8988T (cell line): ENCODE results near the gene SLC12A4.
"Not testable (repeated sequence)": the region's sequence is repeated elsewhere in the genome, so short reads cannot be mapped to it uniquely, and the experiment has no call there.

Experiments used
- DNase-seq: peaks from one replicate; pipeline ENCODE4 v3.0.0; 2011

SLC12A4 gene

GRCh38 chr16:67987460-67988160, 19.2 kb upstream of the SLC12A4 start:
- no peak for DNase-seq

DNA sequence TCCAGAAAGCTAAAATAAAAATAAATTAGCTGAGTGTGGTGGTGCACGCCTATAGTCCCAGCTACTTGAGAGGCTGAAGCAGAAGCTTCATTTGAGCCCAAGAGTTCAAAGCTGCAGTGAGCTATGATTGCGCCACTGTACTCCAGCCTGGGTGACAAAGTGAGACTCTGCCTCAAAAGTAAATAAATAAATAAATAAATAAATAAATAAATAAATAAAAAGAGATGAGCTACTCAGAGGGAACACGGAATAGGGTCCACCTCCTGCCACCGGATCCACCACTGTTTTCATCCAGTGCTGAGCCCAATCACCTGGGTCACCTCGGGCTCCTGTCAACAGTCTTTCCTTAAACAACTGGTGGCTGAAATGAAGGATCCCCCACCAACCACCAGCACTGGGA, 18.5 kb upstream of the SLC12A4 start:
- no peak for DNase-seq

- DNase-seq: no peak
These were observed 13.7 kb upstream of the SLC12A4 start for GRCh38 chr16:67982011-67982696.

DNA sequence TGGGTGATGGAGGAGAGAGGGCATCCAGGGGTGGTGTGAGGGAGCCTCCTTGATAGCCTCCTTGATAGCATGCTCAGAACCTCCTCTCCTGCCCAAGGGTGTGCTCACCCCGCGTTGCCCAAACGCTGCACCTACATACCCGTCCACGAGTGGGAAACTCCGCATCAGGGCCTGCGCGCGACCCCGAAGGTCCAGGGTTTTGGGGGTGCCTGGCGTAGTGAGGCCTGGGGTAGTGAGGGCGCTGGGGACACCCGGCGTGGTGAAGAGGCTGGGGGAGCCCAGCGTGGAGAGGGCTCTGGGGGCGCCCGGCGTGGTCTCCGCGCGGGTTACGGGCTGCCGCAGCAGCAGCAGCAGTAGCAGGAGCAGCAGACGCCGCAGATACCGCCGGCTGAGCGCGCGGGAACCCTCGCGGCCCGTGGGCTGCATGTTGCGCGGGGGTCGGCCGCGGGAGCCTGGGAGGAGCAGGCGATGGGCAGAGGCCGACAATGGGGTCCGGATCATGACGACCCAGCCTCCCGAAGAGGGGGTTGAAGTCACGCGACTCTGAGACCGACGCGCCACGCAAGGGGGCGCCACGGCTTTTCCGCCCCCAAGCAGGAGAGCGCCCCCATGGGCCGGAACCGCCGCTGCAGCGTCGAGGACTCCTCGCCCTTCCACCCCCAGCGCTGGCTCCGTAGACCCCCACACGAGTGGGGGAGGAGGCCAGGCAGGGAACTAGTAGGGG, 11.7 kb upstream of the SLC12A4 start, which contains the start of gene DPEP3:
Gene DPEP3 (minus strand): TSS at position 545 of the 724 bp plus-strand sequence. CDS start 119 bp downstream, at position 426.
- DNase-seq: no peak

- no peak for DNase-seq
These were observed 9.2 kb upstream of the SLC12A4 start for GRCh38 chr16:67977469-67978227.

DNA sequence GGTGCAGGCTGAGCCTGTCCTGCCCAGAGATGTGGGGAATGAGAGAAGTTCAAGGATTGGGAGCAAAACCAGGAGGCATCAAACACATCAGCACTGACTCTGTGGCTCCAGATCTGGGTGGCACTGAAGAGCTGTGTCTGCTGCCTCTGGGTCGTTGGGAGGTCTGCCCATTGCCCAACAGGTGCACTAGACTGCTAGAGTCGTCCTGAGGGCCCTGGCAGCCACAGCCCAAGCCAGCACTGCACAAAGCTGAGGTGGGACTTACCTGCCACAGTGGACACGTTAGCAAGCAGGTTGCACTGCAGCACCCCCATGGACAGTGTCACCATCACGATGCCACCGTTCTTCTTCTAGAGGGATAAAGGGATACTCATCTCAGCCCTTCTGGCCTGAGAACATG, 8.6 kb upstream of the SLC12A4 start:
- DNase-seq: no peak

GRCh38 chr16:67976205-67976604, 7.8 kb upstream of the SLC12A4 start:
- no peak for DNase-seq

DNA sequence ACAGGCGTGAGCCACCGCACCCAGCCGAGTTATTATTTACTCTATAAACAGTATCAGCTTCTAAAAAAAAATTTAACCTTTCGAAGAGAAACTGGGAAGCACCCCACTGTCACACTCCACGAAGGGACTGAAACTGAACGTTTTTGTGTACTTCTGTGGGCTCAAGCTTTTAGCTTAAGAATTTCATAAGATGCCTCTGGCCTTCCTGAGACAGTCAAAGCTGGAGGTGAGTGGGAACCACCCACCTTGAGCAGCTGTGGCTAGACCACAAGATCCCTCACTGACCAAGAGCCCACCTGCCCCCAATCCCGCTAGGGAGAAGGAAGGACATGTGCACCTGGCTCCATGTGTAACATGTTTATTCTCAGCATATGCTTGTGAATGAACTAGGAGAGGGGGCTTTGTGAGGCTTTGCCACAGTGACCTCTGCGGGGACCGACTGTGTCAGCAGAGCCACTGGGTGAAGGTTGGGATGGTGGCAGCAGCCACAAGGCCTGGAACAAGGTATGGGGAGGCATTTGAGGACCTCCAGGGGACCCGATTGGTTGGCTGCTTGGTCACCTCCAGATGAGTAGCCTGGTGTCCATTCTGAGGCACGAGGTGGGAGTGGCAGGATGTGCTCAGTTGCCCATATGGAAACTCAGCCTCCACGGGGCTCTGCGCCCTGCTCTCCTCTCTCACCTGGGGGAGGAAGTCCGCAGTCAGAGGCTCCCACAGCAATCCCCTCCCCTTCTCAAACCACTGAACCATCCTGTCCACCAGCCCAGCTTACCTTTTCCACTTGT, 7.1 kb upstream of the SLC12A4 start:
- no peak for DNase-seq

DNA sequence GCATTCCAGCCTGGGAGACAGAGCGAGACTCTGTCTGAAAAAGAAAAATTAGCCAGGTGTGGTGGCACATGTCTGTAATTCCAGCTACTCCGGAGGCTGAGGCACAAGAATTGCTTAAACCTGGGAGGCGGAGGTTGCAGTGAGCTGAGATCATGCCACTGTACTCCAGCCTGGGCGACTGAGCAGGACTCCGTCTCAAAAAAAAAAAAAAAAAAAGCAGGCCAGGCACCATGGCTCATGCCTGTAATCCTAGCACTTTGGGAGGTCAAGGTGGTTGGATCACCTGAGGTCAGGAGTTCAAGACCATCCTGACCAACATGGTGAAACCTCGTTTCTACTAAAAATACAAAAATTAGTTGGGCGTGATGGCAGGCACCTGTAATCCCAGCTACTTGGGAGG, 3.8 kb upstream of the SLC12A4 start:
- DNase-seq: not testable (repeated sequence)

- no peak for DNase-seq
These were observed 2.7 kb upstream of the SLC12A4 start for GRCh38 chr16:67971111-67971510.

GRCh38 chr16:67969254-67970039, 1.0 kb upstream of the SLC12A4 start:
- no peak for DNase-seq

GRCh38 chr16:67967958-67968399, 458 bp downstream of the SLC12A4 start:
- no peak for DNase-seq

- no peak for DNase-seq
These were observed 1.1 kb downstream of the SLC12A4 start for GRCh38 chr16:67967183-67967957.

- peak; percentile 83 for DNase-seq
These were observed 1.8 kb downstream of the SLC12A4 start for GRCh38 chr16:67966549-67967182.

DNA sequence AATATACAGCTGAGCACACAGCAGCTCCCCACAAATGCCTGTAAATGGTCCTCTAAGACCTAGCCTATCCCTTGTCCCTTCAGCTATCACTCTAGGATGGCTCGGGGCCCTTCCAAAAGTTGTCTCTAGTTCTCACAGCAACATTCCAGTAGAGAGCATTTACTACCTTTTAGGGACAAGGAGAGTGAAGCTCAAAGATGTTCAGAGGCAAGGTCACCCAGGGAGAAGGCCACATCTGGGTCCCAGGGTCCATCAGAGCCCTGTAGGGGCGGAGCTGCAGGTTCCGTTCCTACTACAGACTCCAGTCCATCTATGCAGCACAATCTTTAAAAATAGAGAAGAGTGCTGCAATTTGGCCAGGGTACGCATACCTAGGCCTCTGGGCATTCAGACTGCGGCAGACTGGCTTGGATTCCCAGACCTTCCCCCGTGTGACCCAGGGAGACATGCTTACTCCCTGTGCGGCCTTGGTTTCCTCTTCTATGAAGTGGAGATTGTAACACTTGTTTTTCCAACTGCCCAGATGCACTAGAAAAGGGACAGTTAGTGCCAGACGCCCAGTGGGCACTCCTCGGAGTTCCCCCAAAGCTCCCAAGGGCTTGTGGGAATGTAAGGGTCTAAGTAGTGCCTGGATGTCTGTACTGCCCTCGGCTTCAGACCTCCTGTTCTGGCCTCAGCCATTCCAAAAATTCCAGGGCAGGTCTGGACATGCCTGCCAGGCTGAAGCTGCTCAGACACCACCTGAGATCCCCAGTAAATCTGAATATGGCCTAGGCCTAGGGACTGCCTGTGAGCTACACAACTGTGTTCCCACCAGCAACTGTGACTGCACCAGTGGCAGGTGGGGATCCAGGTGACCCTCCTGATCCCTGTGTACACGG, 2.5 kb downstream of the SLC12A4 start:
- DNase-seq: no peak

DNA sequence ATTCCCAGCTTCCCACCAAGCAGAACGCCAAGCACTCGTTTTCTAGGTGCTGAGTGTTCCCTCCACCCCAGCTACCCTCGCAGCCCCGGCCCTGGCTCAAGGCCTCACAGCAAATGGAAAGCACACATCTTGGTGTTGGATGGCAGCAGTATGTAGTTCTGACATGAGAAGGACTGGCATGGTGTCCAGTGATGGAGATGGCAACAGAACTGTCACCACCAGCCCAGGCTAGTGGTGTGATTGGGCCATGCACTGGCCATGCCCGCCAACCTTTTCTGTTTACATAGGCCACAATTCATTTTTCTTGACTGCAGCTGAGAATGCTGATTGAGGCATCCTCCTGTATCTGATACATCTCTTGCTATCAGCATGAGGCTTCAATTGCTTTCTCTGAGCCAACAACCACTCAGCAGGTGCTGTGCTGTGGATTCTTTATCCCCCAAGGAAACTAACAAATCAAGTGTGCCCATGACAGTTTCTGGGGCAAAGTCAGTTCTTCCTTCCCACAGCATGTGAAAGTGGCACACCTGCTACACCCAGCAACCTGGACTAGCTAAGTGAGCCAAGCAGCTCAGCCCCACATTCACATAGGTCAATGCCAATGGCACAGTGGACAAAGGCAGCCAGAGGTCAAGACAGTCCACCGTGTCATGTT, 3.8 kb downstream of the SLC12A4 start:
- DNase-seq: no peak

DNA sequence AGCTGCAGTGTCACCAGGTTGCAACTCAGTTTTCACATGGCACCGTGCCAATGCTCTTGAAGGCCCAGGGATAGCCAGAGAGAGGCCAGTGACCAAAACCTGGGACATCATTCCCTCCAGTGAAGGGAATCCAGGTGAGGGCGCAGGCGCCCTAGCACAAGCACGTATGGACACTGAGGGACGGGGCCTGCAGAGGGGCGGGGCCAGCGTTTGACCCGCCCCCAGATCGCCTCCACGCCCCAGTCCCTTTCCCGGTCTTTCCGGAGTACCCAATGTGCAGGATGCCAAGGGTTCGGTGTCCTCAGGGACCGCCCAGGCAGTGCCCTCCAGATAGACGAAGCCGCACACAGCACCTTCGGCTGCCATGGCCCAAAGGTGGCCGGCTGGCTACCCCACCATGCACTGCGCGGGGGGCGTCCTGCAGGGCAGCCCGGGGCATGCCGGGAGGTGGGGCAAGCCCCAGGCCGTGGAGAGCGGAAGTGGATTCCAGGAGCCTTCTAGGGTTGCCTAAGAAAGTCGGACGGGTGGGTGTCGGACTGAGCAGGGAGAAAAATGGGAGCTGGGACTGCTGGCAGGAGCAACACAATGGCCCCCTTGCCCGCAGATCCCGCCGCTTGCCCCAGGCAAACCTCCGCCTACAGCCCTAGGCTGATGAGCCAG, 4.6 kb downstream of the SLC12A4 start:
- DNase-seq: no peak

- no peak for DNase-seq
These were observed 5.2 kb downstream of the SLC12A4 start for GRCh38 chr16:67963292-67963661.
